Measurements from ENCODE around the gene RBM4.

DNA sequence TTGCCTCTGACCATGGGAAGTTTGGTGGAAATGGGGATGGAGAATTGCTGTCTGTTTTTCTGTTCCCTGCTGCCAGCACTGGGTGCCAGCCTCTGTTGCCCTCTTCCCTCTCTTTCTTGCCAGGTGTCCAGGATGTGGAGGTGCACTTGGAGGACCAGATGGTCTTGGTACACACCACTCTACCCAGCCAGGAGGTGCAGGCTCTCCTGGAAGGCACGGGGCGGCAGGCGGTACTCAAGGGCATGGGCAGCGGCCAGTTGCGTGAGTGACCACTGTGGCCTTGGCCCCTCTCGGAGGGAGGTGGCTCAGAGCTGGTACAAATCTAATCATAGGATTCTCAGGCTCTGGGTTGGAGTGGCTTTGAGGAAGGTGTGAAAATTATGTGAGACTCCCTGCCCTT lies 39.5 kb upstream of the RBM4 start:
- TF ChIP-seq POLR2A (IDR thresholded peaks at IDR 0.05) = no peak
- TF ChIP-seq, protein P1, sequence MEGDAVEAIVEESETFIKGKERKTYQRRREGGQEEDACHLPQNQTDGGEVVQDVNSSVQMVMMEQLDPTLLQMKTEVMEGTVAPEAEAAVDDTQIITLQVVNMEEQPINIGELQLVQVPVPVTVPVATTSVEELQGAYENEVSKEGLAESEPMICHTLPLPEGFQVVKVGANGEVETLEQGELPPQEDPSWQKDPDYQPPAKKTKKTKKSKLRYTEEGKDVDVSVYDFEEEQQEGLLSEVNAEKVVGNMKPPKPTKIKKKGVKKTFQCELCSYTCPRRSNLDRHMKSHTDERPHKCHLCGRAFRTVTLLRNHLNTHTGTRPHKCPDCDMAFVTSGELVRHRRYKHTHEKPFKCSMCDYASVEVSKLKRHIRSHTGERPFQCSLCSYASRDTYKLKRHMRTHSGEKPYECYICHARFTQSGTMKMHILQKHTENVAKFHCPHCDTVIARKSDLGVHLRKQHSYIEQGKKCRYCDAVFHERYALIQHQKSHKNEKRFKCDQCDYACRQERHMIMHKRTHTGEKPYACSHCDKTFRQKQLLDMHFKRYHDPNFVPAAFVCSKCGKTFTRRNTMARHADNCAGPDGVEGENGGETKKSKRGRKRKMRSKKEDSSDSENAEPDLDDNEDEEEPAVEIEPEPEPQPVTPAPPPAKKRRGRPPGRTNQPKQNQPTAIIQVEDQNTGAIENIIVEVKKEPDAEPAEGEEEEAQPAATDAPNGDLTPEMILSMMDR (IDR thresholded peaks at IDR 0.05) = no peak
